H1 (cell line): Measurements from ENCODE around the gene APBB3. TPM values are rescaled to one million over a fixed set of nuclear protein-coding genes. Genes with fewer than 3 reads are reported as not detected.
A peak's percentile ranks its signal among the peaks of the same experiment; 100 is the strongest.

Experiments used
- CTCF ChIA-PET: fragments of 300-600 bp; sonication (Branson Sonifier 250); formaldehyde crosslinking; loops from one replicate; lab custom pipeline; 2021; ENCODE audit not compliant: partially characterized antibody; lab: Charles Lee
- POLR2A ChIA-PET: fragments of 300-600 bp; sonication (Branson Sonifier 250); formaldehyde crosslinking; loops from one replicate; lab custom pipeline; 2021; ENCODE audit warnings: inconsistent platforms; ENCODE audit not compliant: partially characterized antibody; lab: Charles Lee
- DNase-seq, 2 experiments: peaks; one replicate each; pipeline versions ENCODE4 v3.0.0 to v3.0.0-alpha.2; 2010 to 2022; ENCODE audit warnings: low spot score in 2 of 2, low read depth in 1 of 2, mixed read lengths in 1 of 2
- FAIRE-seq: peaks from 2 replicates; lab custom pipeline; 2011; peaks lifted over from hg19 to GRCh38; lab: Jason Lieb, UNC
- H2AFZ ChIP-seq: 2 replicates; pipeline ENCODE4 v1.8.1; 2012; ENCODE audit warnings: low read length, inconsistent platforms
- H2AK5ac ChIP-seq: 2 replicates; pipeline ENCODE4 v1.6.1; 2013; ENCODE audit warnings: low read depth, low read length
- H2BK120ac ChIP-seq: replicated peaks from 2 replicates; pipeline ENCODE3; 2013; ENCODE audit warnings: low read depth, low read length, inconsistent platforms
- H2BK12ac ChIP-seq: 2 replicates; pipeline ENCODE4 v1.6.1; 2013; ENCODE audit warnings: low read depth, low read length
- H2BK15ac ChIP-seq: 2 replicates; pipeline ENCODE4 v1.6.1; 2013; ENCODE audit warnings: low read length
- H2BK20ac ChIP-seq: 2 replicates; pipeline ENCODE4 v1.6.1; 2013; ENCODE audit warnings: low read length
- H2BK5ac ChIP-seq: 2 replicates; pipeline ENCODE4 v1.6.1; 2013; ENCODE audit warnings: low read depth, low read length
- H3K14ac ChIP-seq: 2 replicates; pipeline ENCODE4 v1.6.1; 2013; ENCODE audit warnings: inconsistent platforms; ENCODE audit not compliant: insufficient read length
- H3K18ac ChIP-seq: 2 replicates; pipeline ENCODE4 v1.6.1; 2013; ENCODE audit warnings: low read length; ENCODE audit errors: extremely low read depth
- H3K23ac ChIP-seq: 2 replicates; pipeline ENCODE4 v1.6.1; 2013; ENCODE audit warnings: inconsistent platforms; ENCODE audit not compliant: insufficient read length
- H3K23me2 ChIP-seq: 2 replicates; pipeline ENCODE4 v1.6.1; 2013; ENCODE audit warnings: low read depth, low read length
- H3K27ac ChIP-seq: 2 replicates; pipeline ENCODE4 v1.6.1; 2011; ENCODE audit warnings: low read depth, low read length, inconsistent platforms
- H3K27me3 ChIP-seq, 4 experiments: replicated peaks in 1 of 4; 1 replicate in 1 of 4; 2 replicates in 3 of 4; pipeline versions ENCODE4 v1.6.1 to v1.8.1; 2011 to 2013; ENCODE audit warnings: low read length in 3 of 4, mild to moderate bottlenecking in 3 of 4, inconsistent platforms in 2 of 4, mixed read lengths in 2 of 4, moderate library complexity in 1 of 4; ENCODE audit not compliant: control insufficient read depth in 3 of 4, insufficient read depth in 3 of 4; ENCODE audit errors: extremely low read depth in 1 of 4
- H3K36me3 ChIP-seq, 4 experiments: 2 replicates each; pipeline versions ENCODE4 v1.6.1 to v1.8.1; 2011 to 2013; ENCODE audit warnings: mild to moderate bottlenecking in 4 of 4, low read length in 3 of 4, moderate library complexity in 2 of 4, control low read depth in 1 of 4, inconsistent platforms in 1 of 4; ENCODE audit not compliant: insufficient read depth in 4 of 4, control insufficient read depth in 2 of 4
- H3K4ac ChIP-seq: replicated peaks from 2 replicates; pipeline ENCODE3; 2013; ENCODE audit warnings: low read length, low read depth, mixed read lengths, inconsistent platforms; ENCODE audit not compliant: insufficient read length
- H3K4me1 ChIP-seq, 4 experiments: replicated peaks in 1 of 4; 1 replicate in 1 of 4; 2 replicates in 3 of 4; pipeline versions ENCODE4 v1.6.1 to v1.8.1; 2011 to 2013; ENCODE audit warnings: low read length in 3 of 4, inconsistent platforms in 2 of 4, mixed read lengths in 1 of 4; ENCODE audit not compliant: insufficient read depth in 4 of 4, control insufficient read depth in 3 of 4
- H3K4me2 ChIP-seq, 2 experiments: 2 replicates each; pipeline versions ENCODE4 v1.6.1 to v1.8.1; 2011 to 2013; ENCODE audit warnings: low read depth in 2 of 2, low read length in 2 of 2, control low read depth in 1 of 2, inconsistent platforms in 1 of 2, mild to moderate bottlenecking in 1 of 2; ENCODE audit not compliant: insufficient read depth in 1 of 2
- H3K4me3 ChIP-seq, 4 experiments: fragments of 200-600, 300-600 bp in 1 of 4; sonication (generic), shearing (Covaris generic), sonication (Bioruptor Twin) in 1 of 4; 2 replicates each; pipeline versions ENCODE4 v1.5.1 to v1.8.1; 2011 to 2016; ENCODE audit warnings: low read length in 4 of 4, low read depth in 3 of 4, control low read depth in 2 of 4, inconsistent platforms in 2 of 4, mild to moderate bottlenecking in 2 of 4, mixed read lengths in 1 of 4, moderate library complexity in 1 of 4; ENCODE audit not compliant: insufficient read depth in 2 of 4; ENCODE audit errors: extremely low read depth in 1 of 4
- H3K56ac ChIP-seq: replicated peaks from 2 replicates; pipeline ENCODE3; 2013; ENCODE audit warnings: low read depth, mild to moderate bottlenecking, mixed read lengths, low read length, inconsistent platforms; ENCODE audit not compliant: insufficient read length
- H3K79me1 ChIP-seq: 2 replicates; pipeline ENCODE4 v1.6.1; 2013; ENCODE audit warnings: low read depth, low read length, control low read depth
- H3K79me2 ChIP-seq, 2 experiments: 2 replicates each; pipeline versions ENCODE4 v1.6.1 to v1.8.1; 2012 to 2013; ENCODE audit warnings: low read length in 2 of 2, mild to moderate bottlenecking in 2 of 2, inconsistent platforms in 1 of 2; ENCODE audit not compliant: insufficient read depth in 2 of 2, control insufficient read depth in 1 of 2
- H3K9ac ChIP-seq, 4 experiments: replicated peaks in 1 of 4; 1 replicate in 1 of 4; 2 replicates in 3 of 4; pipeline versions ENCODE4 v1.6.1 to v1.8.1; 2011 to 2013; ENCODE audit warnings: low read depth in 3 of 4, low read length in 3 of 4, control low read depth in 2 of 4, mild to moderate bottlenecking in 2 of 4, moderate library complexity in 2 of 4, inconsistent platforms in 1 of 4; ENCODE audit errors: extremely low read depth in 1 of 4
- H3K9me3 ChIP-seq, 2 experiments: 2 replicates each; pipeline versions ENCODE4 v1.6.1 to v1.8.1; 2012 to 2013; ENCODE audit warnings: mild to moderate bottlenecking in 2 of 2, moderate library complexity in 2 of 2, control low read depth in 1 of 2, inconsistent platforms in 1 of 2, low read depth in 1 of 2, low read length in 1 of 2, mixed read lengths in 1 of 2; ENCODE audit not compliant: insufficient read depth in 2 of 2
- H4K20me1 ChIP-seq, 2 experiments: replicated peaks in 1 of 2; 2 replicates each; pipeline versions ENCODE3 to v1.8.1; 2011 to 2013; ENCODE audit warnings: inconsistent platforms in 2 of 2, low read length in 2 of 2, mild to moderate bottlenecking in 1 of 2; ENCODE audit not compliant: insufficient read depth in 2 of 2, control insufficient read depth in 1 of 2
- H4K5ac ChIP-seq: 2 replicates; pipeline ENCODE4 v1.6.1; 2013; ENCODE audit warnings: low read length, low read depth, mixed read lengths, inconsistent platforms; ENCODE audit not compliant: insufficient read length
- H4K8ac ChIP-seq: 2 replicates; pipeline ENCODE4 v1.8.0; 2013; ENCODE audit warnings: mild to moderate bottlenecking, moderate library complexity, low read length, inconsistent platforms; ENCODE audit not compliant: insufficient read depth; ENCODE audit errors: extremely low read depth
- H4K91ac ChIP-seq: replicated peaks from 2 replicates; pipeline ENCODE3; 2013; ENCODE audit warnings: low read length, mixed read lengths, inconsistent platforms; ENCODE audit not compliant: insufficient read length
- CTCF ChIP-seq, 3 experiments: IDR thresholded peaks; 1 replicate in 2 of 3; 2 replicates in 1 of 3; pipeline versions ENCODE4 v1.5.1 to v1.6.1; 2011; ENCODE audit warnings: low read length in 3 of 3, mild to moderate bottlenecking in 3 of 3, inconsistent platforms in 2 of 3, low read depth in 1 of 3, moderate library complexity in 1 of 3; ENCODE audit not compliant: insufficient read depth in 1 of 3; ENCODE audit errors: control extremely low read depth in 1 of 3
- POLR2AphosphoS5 ChIP-seq: IDR thresholded peaks from 2 replicates; pipeline ENCODE4 v1.6.1; 2011; ENCODE audit warnings: low read depth, low read length
- WGBS, 2 experiments: shearing (Covaris generic) in 1 of 2; methylation state at CpG; one replicate each; pipeline versions ENCODE4 v1.1.6 to v1.1.7; 2013 to 2015; ENCODE audit warnings: low lambda C conversion rate in 2 of 2, mixed read lengths in 2 of 2, inconsistent platforms in 1 of 2, low coverage in 1 of 2, missing lambda C conversion rate in 1 of 2; ENCODE audit not compliant: insufficient replicate concordance in 2 of 2, insufficient coverage in 1 of 2, insufficient read length in 1 of 2; ENCODE audit errors: extremely low coverage in 1 of 2, missing lambda C conversion rate in 1 of 2; 5-methylcytosine and 5-hydroxymethylcytosine counted together
- polyA plus RNA-seq, 7 experiments: library from polyadenylated mRNA; depleted of rRNA in 3 of 7; stranded (reverse) in 5 of 7; unstranded in 2 of 7; fragments of >200 nt in 5 of 7; fragments of 200-250 nt in 2 of 7; gene quantifications; 1 replicate in 5 of 7; 2 replicates in 1 of 7; 4 replicates in 1 of 7; pipeline versions ENCODE4 v1.2.1 to v1.2.3, GENCODE V29; 2011 to 2013; ENCODE audit warnings: missing spikeins in 2 of 7, mixed read lengths in 2 of 7
- total RNA-seq: library from RNA; stranded (reverse); fragmentation: NEBNext Ultra II Directional; extraction: Animal tissue kit (Norgen Biotek cat#: 25700); gene quantifications from 2 replicates; pipeline ENCODE4 v1.2.1, GENCODE V29; 2021

Gene APBB3
- total and polyA plus RNA-seq, 2 of the 8 experiments (the other 6 are each of a cell fraction or from before 2014, with no cell fraction given), result 16.0 to 21.9 TPM

GRCh38 chr5:140560227-140560626, 4.2 kb downstream of the APBB3 start:
- POLR2A ChIA-PET, result interaction anchor here (10.8 kb wide), 1 partner anchor 14 kb away, joined by 191 read pairs; the partner anchor contains the start of gene EIF4EBP3

More at GRCh38 chr5:140560227-140560626, 4.2 kb downstream of the APBB3 start:
- no peak for DNase-seq
- Histone ChIP-seq H2AK5ac (no peak overlapping the region), H2BK20ac (no peak overlapping the region), H3K27me3 (no peaks in the 10 kb centered on the region; a peak in 1 of 7 replicates), H3K4ac (no peak overlapping the region), H3K36me3 (no peaks in the 10 kb centered on the region), H3K9me3 (no peaks in the 10 kb centered on the region), H3K79me2 (peaks cover 10 to 24% of the 10 kb centered on the region in 2 experiments; a peak in 3 of 4 replicates), H3K79me1 (peaks cover 9% of the 10 kb centered on the region), H3K4me2 (no peak overlapping the region), H4K20me1 (peaks cover 0 to 1% of the 10 kb centered on the region in 2 experiments), H4K5ac (no peak overlapping the region), H4K8ac (no peak overlapping the region; the same call in 1 of the 2 replicates), H3K18ac (no peak overlapping the region), H3K56ac (no peak overlapping the region), H3K4me1 (peaks cover 4 to 11% (median 7%) of the 10 kb centered on the region in 4 experiments; a peak in 6 of 7 replicates), H3K27ac (no peak overlapping the region), H2BK15ac (no peak overlapping the region), H3K14ac (no peak overlapping the region), H2BK12ac (no peak overlapping the region), H3K23ac (no peak overlapping the region), H3K4me3 (no peak overlapping the region), H2BK5ac (no peak overlapping the region), H4K91ac (no peak overlapping the region), H2AFZ (no peak overlapping the region), H3K9ac (no peak overlapping the region), H2BK120ac (no peak overlapping the region)
- CTCF ChIA-PET, result interaction anchor here (0.6 to 3.7 kb wide), 3 partner anchors 12 to 150 kb away, joined by 4 to 19 read pairs (median 16); partner anchors contain the start of gene EIF4EBP3
- FAIRE-seq, result no peak
- 93% methylated on average over 10 of the region's 10 CpGs; no CpG with 5 or more reads in 1 of the 2 experiments for WGBS, 2 experiments
- no peak for TF ChIP-seq POLR2AphosphoS5
- TF ChIP-seq CTCF (IDR thresholded peaks at IDR 0.05; ENCODE audit: control extremely low read depth in 1 of 3, insufficient read depth in 1 of 3, low read depth in 1 of 3, low read length in 3 of 3), result peak in 1 of 3 experiments; percentile 11; a peak in 1 of 4 replicates
- TF ChIP-seq, all 59 proteins: peak for 1
- peaks cover 18% of the 10 kb centered on the region for H3K23me2 ChIP-seq
